Dedifferentiated amniotic fluid mesenchymal stem cell (primary cell): ENCODE data around the gene TRPV6.

Experiments
- DNase-seq: peaks from one replicate; pipeline ENCODE4 v3.0.0-alpha.2; 2016; ENCODE audit errors: extremely low spot score

The TRPV6 gene

GRCh38 chr7:142883571-142884285 lies 1.8 kb downstream of the TRPV6 start:
- no peak for DNase-seq

DNA sequence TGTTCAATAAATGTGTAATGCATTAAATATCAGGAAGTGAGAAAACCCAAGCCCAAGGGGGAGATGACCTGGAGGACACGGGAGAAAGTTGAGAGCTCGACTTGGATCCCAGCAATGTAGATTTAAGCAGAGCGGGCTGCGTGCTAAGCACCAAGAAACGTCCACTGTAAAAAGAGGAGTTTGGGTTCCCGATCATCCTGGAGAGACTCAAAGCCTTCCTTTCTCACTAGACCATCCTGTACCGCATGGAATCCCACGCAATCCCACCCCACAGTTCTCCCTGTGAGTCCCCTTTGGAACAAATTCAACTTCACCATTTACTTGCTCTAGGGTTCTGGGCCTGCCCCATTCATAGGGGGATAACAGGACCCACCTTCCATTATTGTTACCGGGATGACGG lies 2.4 kb downstream of the TRPV6 start:
- DNase-seq: no peak

- no peak for DNase-seq
These were observed 3.2 kb downstream of the TRPV6 start for GRCh38 chr7:142882338-142882678.

DNA sequence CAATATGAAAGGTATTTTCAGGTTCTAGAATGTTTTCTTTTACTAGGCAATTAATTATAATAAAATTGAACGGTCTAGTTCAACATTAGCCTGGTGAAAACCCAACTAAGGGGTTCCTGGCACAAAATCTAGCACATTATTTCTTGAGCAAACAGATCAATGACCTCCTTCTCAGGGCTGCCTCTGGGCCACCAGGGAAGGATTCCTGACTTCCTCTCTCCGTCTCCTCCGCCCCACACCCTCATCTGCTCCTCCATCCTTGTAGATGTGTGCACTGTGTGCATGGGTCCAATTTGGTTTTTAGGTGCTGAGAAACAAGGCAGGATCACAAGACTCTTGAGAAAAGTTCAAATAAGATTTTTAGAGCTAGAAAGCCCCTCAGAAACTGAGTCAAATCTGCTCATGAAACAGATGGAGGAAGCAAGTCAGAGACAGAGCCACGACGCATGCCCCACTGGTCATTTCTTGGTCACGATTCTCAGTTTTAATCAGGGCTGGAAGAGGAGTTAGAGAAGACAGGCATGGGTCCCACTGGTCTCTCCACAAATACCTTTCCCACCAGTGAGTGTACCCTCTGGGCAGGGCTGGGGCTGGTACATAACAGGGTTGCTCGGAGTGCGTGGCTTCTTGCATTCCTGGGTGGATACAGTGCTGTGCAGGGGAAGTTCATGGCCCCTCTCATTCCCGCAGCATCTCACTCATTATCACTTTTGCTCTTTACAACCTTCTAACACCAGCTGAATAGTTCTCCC lies 3.8 kb downstream of the TRPV6 start:
- no peak for DNase-seq

DNA sequence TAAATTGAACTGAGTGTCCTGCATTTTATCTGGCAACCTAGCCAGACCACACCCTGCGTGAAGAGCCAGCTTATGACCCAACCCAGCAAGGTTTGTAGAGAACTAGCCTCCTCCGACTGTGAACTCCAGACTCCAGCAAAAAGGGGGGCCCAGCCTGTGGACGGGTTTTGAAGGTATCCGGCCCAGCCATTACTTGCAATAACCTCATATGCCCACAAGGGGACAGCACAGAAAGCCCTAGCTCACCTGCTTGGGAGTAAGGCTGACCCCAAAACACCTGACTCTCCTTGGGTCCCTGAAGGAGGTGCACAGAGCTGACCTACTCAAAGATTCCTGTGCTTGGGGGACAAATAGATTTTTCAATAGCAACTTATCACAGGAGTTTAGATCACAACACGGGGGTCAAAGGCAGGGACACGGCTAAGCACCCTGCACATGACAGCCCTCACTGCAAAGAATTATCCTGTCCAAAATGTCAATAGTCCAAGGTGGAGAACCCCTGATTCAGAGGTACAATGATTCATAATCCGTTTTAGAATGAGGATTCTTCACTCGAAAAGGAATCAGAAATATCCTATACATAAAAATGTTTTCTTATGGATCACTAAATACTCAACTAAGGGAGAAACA lies 4.6 kb downstream of the TRPV6 start:
- DNase-seq: no peak

DNA sequence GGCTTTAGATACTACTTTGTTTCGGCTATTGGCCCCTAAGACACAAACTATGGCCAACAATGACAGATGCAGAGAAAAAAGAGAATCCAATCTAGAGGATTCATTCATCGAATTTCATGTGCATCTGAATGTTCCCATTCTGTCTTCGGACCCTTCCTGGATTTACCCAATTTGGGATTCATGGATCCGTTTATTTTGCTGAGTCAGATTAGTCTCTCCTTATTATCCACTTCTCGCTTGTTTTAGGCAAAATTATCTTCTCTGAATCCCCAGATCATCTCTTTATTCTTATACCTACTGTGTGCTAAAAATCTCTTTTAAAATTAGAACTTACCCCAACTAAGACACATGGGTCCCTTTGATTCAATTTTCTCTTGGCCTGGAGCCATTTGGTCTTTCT lies 6.5 kb downstream of the TRPV6 start:
- DNase-seq: no peak

DNA sequence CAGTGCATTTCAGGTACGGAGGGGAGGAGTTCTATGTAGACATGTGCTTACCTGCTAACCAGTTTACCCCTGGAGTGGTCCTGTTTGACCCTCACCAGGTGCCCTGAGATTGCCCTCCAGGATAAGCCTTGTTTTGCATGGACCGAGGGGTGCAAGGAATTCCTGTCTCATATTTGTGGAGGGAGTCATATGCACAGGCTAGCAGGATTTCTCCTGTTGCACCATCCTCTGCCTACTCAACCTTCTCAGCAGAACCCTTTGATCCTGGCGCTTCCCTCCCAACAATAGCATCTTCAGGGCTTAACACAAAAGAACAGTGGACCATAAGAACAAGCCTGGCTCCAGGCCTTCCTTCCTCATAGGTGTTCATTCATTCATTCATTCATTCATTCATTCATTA lies 7.2 kb downstream of the TRPV6 start:
- no peak for DNase-seq

- DNase-seq: no peak
These were observed 8.3 kb downstream of the TRPV6 start for GRCh38 chr7:142876991-142877910.

GRCh38 chr7:142876236-142876960 lies 9.1 kb downstream of the TRPV6 start:
- no peak for DNase-seq

DNA sequence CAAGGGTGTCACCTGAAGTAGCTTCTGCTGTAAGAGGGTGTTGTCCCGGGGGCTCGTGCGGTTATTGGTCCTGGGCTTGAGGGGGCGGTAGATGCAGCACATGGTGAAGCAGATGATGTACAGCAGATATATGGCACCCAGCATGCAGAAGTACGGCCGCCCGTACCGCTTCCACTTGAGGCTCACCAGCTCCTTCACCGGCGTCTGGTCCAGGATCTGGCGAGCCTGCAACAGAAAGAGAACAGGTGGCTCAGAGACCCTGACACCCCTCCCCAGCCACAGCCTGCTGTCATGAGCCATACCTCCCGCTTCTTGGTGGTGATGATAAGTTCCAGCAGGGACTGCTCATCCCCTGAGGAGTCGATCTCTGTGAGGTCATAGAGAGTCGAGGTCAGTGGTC lies 10.1 kb downstream of the TRPV6 start:
- DNase-seq: no peak

GRCh38 chr7:142874837-142875236 lies 10.7 kb downstream of the TRPV6 start:
- no peak for DNase-seq

- DNase-seq: no peak
These were observed 11.1 kb downstream of the TRPV6 start for GRCh38 chr7:142874409-142874808.

- DNase-seq: no peak
These were observed 11.7 kb downstream of the TRPV6 start for GRCh38 chr7:142873871-142874270.

GRCh38 chr7:142873281-142873784 lies 12.2 kb downstream of the TRPV6 start:
- no peak for DNase-seq

- DNase-seq: no peak
These were observed 13.4 kb downstream of the TRPV6 start for GRCh38 chr7:142872106-142872675.

GRCh38 chr7:142871260-142872105 lies 14.1 kb downstream of the TRPV6 start:
- DNase-seq: no peak

- DNase-seq: no peak
These were observed 14.8 kb downstream of the TRPV6 start for GRCh38 chr7:142870566-142871259.

DNA sequence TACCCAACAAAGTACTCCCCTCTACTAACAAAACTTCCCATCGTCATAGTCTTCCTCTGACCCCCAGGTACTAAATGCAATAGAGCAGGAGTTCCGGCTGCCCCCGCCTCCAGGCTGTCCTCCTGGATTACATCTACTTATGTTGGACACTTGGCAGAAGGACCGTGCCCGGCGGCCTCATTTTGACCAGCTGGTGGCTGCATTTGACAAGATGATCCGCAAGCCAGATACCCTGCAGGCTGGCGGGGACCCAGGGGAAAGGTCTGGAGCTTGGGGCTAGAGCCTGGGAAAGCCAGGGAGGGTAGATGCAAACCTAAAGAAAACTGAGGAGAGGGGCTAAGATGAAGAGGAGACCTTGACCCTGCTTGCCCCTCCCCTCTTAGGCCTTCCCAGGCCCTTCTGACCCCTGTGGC lies 15.4 kb downstream of the TRPV6 start:
- no peak for DNase-seq

- no peak for DNase-seq
These were observed 16.1 kb downstream of the TRPV6 start for GRCh38 chr7:142869434-142869833.
